HG03066 (cell line): Measurements from ENCODE around the gene POU2F2.

ENCODE experiments used
- ATAC-seq: cut with Tn5 transposase; IDR thresholded peaks from one replicate; pipeline ENCODE4 v1.9.1; 2021; ENCODE audit warnings: low read depth; ENCODE audit not compliant: unreplicated experiment

POU2F2 gene

DNA sequence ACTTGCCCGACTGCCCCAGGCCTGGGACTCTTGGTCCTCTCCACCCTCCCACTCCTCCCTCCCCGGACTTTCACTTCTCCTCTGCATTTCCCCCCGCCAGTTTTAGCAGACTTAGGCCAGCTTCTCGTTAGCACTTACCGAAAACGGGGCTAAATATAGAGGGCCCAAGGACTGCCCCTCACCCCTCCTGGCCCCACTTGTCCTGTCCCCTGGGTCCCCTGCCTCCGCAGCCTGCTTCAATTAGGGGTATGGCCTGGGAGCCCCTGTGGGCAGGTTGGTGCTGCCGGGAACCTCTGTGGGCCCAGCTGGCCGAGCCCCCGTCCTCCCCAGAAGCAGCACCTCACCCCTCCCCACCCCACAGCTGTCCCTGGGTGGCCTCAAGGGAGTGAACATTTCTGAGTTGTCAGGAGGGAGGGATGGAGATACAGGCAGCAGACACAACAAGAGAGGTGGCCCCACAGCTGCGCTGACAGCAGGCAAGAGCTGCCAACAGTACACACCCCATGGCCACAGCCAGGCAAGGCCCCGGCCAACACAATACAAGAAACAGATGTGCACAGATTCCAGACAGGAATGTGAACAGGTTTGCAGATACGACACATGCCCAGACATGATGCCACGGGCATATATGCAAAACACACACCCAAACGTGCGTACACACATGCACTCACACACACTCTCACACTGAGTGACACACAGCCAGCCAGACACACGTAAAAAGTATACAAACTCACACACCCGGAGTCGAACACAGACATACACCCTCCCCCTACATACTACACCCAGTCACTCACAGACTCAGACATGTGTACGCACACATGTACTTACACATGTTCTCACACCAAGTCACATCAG lies 2.6 kb downstream of the POU2F2 start:
- ATAC-seq: peak; percentile 53

DNA sequence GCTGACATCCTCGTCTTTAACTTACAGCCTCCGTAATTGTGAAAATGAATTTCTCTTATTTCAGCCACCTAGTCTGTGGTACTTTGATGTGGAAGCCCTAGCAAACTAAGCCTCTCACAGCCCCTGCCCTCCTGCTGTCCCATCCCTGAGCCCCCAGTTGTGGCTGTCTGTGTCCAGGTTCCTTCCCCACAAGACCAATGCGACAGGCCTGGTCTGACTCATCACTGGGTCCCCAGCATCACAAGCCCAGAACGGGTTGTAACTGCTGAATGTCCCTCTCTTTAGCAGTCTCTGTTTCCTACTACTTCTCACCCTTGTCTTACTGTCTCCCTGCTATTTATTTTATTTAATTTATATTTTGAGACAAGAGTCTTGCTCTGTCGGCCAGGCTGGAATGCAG lies 5.7 kb downstream of the POU2F2 start:
- ATAC-seq: no peak

DNA sequence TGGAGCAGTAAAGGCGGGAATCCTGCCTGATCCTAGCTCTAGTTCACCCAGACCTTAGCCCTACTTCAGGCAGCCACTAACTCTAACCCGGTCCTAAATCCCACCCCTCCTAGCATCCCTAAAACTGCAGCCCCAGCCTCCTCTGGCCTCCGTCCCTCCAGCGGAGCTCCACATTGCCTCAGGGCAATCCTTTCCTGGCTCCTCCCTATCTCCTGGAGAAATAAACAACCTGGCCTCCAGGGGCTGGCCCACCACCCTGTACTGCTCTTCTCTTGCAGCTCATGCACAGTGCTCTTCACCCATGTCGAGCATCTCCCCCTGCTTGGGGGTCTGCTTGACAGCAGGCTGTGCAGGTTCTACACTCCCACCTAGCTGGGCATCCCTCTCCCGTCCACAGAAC lies 6.7 kb downstream of the POU2F2 start:
- ATAC-seq: no peak

DNA sequence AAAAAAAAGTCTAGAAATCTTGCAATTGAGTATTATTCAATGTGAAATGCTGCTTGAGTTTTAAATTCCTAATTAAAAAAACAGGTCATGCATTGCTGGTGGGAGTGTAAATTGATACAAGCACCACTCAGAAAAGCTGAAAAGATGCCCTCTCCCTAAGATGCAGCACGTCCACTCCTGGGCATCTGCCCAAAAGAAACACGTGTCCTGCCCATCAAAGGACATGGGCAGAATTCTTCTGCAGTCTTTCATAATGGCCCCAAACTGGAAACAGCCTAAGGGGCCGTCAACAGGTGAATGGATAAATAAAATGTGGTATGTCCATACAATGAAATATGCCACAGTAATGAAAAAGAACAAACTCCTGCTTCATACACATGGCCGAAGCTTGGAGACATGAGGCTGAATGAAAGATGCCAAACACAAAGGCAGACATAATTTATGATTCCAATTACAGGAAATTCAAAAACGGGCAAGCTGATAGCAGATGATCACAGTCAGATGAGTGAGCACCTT lies 7.8 kb downstream of the POU2F2 start:
- no peak for ATAC-seq

DNA sequence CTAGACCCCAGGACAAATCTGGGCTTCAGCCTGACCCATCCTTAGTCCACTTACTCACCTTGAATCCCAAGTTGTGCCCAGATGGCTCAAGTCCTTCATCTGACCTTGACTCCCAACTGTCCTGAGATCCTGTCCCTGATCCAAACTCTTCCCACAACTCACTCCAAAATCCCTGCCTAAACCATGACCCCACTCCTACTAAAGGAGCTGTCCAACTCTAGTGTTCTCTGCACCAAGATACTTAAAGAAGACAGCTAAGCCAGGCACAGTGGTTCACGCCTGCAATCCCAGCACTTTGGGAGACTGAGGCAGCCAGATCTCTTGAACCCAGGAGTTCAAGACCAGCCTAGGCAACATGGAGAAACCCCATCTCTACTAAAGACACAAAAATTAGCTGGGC lies 8.5 kb downstream of the POU2F2 start:
- ATAC-seq: no peak

DNA sequence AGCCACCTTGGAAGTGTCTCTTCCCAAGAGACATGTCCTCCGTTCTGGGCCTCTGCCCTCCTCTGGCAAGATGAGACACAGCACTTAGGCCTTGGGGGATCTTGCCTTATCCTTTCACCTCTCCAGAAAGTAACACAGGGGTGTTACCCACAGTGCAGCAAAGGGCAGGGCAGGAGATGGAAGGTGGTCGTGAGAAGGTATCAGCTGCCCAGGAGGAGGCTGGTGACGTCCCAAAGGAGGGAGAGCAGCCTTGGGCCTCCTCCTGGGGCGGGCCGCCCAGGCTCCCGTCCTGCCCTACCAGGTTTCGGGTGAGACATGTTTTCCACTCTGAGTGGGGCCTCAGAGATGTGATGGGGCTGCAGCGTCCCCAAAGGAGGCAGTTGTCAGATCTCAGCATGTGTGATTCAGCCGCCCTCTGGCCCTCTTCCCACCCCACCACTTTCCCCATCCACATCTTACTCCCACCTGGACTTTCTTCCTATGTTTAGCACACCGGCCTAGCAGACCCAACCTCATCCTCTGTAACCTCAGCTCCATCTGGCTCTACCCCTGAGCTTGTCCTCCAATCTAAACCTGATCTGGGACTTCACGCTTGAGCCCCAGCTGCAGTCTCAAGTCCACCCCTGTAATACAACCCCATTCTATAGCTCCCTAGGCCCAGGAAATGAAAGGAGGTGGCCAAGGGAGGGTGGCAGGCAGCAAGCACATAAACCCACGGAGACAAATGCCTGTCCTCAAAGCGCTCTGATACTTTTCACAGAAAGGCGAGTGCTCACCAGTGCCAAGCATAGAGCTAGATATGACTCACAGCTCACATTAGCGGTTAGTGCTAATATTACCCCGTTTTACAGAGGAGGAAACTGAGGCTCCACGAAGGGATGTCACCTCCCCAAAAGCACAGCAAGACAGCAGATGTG lies 9.3 kb downstream of the POU2F2 start:
- no peak for ATAC-seq

DNA sequence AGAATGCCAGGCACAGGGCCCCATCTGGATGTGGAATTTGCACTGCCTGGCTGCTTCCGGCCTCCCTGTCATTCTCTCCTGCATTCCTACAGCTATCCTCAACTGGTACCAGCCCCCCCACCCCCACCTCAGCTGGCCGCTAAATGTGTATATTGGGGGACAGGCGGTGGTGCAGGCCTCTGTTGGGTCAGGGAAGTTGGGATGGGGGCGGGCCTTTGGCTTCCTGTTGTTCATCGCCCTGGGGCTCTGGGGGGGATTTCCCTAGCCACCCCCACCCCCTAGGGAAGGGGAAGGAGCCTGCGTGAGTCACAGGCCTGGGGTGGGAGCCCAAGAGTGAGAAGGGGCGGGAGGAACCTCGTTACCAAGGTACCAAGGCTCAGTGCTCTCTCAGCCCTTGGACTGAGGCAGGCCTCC lies 10.6 kb downstream of the POU2F2 start:
- ATAC-seq: no peak

DNA sequence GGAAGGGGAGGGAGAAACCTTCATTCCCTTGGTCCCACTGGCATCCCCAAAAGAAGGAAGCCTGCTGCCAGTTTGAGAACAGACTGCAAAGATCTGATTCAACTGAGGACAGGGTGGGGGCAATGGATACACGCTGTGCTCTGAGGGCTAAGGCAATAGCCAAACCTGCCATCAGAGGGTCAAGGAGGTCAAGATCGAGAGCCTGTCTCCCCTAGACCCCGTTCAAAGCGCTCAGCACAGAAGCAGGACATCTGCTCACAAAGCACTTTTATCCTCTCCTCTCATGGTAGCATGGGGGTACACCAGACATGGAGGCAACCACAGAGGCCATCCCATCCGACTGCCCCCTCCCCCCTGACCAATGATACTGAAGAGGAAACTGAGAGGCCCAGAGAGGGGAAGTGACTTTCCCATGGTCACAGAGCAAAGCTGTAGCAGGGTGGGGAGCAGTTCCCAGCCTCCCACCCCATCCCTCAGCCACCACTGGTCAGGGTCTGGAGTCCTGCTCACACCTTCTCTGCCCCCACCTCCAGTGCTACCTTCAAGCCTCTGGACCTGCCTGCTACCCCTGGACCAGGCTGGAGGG lies 11.1 kb downstream of the POU2F2 start:
- ATAC-seq: no peak

DNA sequence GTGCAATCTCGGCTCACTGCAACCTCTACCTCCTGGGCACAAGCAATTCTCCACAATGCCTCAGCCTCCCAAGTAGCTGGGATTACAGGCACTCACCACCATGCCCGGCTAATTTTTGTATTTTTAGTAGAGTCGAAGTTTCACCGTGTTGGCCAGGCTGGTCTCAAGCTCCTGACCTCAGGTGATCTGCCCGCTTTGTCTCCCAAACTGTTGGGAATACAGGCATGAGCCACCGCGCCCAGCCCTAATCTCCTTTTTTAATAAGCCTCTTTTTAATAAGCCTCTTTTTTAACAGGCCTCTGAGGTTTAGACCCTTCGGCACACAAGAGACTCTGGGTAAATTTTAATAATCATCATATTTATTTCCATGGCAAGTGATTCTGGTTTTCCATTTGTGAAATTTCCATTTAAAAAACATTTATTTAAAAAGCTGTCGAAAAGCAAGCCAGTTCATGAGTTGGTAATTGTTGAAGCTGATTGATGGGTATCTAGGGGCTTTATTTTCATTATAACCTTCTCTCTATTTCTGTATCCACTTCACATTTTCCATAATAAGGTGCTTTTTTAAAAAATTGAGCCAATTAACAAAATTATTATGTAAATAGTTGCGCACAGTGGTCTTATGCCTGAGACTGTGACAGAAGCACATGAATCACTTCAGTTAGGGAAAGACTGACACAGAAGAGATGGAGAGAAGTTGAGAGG lies 11.8 kb downstream of the POU2F2 start:
- ATAC-seq: no peak

DNA sequence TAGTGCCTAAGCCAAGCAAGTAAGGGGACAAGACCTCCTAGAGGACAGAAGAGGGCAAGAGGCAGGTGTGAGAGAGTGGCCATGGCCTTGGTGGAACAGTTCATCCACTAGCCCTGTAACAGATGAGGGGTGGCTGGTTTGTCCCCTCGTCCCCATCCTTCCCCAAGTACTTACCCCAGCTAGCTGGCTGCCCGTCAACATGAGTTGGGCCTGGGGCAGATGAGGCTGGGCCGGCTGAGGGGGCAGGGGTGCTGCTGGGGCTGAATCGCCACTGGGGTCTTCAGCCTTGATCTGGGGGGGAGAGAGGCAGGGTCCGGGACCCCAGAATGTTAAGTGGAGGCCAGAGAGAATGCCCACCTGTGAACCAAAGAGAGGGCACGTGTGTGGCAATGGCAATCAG lies 15.2 kb downstream of the POU2F2 start:
- ATAC-seq: no peak

DNA sequence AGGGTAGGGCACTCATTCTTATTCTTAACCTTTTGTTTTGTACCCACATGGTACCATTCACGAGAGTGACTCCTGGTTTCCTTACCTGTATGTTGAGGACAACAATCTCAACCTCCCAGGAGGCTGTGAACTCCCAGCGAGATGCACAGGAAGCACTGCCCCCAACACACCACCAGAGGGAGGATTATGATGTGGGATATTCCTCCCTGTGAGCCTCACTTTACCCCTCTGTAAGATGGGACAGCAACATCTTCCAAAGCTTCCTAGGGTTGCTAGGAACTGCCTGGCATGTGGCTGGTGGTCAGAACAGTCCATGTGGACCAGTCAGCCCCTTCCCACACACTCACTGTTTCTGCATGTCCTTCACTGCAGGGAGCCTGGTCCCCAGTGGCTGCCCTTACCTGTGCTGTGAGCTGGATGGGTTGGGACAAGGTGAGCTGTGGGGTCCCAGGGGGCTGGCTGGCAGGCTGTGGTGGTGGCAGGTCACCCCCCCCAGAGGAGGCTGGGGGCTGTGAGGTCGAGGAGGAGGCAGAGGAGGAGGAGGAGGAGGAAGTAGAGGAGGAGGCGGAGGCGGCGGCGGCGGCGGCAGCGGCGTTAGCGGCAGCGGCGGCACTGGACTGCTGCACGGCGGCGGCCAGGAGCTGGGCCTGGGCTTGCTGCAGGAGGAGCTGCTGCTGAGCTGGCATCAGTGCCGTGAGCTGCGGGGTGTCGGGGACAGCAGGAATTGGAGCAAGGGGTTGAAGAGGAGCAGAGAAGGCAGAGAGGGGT lies 15.8 kb downstream of the POU2F2 start:
- ATAC-seq: no peak

DNA sequence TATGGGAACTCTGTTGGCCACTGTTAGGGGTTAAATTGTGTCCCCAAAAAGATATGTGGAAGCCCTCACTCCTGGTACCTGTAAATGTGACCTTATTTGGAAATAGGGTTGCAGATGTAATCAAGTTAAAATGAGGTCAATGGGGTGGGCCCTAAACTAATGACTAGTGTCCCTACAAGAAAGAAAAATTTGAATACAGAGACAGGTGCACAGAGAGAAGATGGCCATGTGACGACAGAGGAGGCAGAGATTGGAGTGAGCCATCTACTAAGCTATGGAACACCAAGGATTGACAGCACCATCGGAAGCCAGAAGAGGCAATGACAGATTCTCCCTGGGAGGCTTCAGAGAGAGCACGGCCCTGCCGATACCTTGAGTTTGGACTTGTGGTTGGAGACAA lies 16.5 kb downstream of the POU2F2 start:
- no peak for ATAC-seq

DNA sequence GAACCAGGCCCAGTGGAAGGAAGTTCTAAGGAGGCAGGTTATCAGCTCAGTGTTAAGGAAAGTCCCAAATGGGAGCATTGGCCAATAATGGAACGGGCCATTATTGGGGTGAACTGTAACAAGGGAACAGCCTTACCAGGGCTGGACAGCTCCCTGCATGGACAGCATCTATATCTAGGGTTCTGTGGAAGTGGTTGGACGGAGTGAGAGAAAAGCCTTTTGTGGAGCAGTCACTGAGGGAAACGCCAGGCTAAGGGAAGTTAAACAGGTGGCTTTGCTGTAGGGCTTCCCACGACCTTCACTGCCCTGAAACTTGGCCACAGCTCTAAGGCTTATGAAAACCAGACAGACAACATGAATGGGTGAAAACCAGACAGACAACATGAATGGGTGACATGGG lies 17.0 kb downstream of the POU2F2 start:
- ATAC-seq: no peak

DNA sequence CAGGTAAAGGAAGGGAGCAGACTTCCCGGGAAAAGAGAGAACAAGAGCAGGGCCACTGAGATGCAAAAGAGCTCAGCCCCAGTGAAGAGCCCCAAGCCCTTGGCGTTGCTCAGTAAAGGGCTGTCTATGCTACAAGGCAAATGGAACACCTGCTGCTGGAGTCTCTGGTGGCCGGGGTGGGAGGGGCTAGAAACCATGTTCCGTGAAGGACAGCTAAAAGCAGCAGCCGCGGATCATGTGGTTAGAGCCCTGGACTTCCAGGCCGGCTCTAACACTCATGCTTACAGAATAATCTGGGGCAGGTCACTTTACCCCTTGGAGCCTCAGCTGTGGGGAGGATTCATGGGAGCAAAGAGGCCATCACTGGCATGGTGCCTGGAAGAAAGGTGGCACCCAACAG lies 17.8 kb downstream of the POU2F2 start:
- no peak for ATAC-seq

DNA sequence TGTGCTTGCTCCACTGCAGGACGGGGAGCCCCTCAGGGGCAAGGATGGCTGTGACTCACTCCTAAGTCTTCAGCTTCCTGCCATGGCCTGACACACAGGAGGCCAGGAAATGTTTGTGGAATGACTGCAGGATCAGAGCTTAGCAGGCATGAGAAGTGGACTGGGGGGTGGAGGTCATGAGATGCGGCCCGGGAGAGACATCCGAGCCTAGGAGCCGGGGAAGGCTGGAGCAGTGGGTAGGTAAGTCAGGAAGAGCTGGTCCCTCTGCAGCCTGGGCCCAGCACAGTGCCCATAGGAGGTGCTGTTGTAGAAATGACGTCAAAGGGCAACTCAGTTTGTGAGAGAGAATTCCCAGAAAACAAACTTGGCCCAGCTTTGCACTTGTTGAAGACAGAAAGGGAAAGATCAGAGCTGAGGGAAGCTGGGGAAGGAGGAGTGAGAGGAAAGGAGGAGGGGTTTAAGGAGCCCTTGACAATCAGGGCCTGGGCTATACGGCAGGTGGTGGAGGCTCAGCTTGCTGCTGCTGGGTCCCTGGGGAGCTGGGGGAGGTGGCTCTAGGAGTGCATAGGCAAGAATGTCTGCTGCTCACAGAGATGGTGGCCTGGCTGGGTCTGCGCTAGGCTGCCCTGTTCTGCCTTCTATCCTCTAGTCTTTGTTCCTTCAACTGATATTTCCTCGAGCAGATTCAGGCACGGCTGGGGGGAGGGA lies 18.5 kb downstream of the POU2F2 start:
- no peak for ATAC-seq

DNA sequence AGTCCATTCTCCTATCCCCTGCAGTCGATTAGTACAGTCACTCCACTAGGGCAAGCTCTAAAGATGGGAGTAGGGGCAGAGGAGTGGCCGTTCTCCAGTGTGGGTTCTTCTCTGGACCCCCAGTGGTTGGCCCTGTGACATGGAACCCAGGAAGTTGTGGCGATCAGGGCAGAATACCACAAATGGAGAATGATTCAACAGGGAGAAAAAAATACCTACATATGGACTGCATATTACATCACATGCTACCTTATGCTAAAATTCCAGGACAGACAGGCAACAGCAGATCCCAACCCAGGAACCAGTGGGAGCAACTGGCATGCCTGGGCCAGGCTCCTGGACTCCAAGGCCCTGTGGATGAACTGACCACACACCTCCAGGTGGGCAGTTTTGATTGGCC lies 20.4 kb downstream of the POU2F2 start:
- ATAC-seq: no peak

DNA sequence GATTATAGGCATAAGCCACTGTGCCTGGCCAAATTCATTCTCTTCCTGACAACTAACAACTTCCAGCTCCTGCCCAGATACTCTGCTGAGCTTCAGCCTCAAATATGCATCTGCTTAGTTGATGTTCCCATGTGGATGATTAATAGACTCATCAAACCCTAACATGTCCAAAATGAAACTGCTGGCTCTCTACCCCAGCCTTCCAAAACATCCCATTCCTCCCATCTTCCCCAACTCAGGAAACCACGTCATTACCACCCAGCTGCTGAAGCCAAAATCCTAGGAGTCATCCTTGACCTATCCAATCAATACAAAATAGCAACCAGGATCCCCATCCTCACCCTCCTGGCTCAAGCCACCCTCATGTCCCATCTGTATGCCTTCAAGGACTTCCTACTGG lies 20.9 kb downstream of the POU2F2 start:
- no peak for ATAC-seq

DNA sequence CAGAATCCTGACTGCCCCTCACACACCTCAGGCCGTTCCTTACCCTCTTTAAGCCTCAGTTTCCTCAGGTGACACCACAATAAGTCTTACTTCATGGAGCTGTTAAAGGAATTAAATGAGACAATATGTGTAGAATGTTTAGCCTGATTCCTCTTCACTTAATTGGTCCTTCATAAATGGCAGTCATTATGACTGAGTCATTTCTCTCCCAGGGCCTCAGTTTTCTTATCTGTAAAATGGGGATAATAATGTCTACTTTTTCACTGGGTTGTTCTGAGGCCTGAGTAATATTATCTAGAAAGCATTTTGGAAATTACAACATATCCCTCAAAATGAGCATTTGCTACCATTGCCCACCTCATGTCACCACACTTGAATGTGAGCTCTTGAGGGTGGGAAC lies 21.6 kb downstream of the POU2F2 start:
- no peak for ATAC-seq

DNA sequence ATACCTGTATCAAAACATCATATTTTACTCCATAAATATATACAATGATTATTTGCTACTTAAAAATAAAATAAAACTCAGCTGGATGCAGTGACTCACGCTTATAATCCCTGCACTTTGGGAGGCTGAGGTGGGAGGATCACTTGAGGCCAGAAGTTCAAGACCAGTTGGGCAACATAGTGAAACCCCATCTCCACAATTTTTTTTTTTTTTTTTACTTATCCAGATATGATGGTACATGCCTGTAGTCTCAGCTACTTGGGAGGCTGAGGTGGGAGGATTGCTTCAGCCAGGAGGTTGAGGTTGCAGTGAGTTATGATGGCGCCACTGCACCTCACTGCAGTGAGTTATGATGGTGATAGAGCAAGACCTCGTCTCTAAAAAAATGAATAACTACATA lies 22.4 kb downstream of the POU2F2 start:
- ATAC-seq: no peak
